A549 treated with dexamethasone at 1 μM for 4 hours (cell line): ENCODE measurements around the gene SIL1. TPM values are rescaled to one million over a fixed set of nuclear protein-coding genes. Genes with fewer than 3 reads are reported as not detected.

Source experiments
- total RNA-seq: library from RNA; stranded (reverse); fragments of 200-300 nt; extraction: Qiagen RNA extraction; gene quantifications from 5 replicates; pipeline ENCODE4 v1.2.3, GENCODE V29; 2022

SIL1 gene
- total RNA-seq, result 22.3 to 26.9 TPM (median 24.4 TPM) in 5 replicates

GRCh38 chr5:139197710-139198669 is at the start of gene SIL1:
Gene SIL1 (minus strand): TSS chr5:139198368. CDS start chr5:139127843, 70,525 bp downstream.

Other genes starting within 250 kb of the SIL1 start
- gene MATR3, start 95.4 kb upstream of the SIL1 start, total RNA-seq, result 160 to 218 TPM (median 176 TPM) in 5 replicates
- gene PAIP2, start 143.5 kb upstream of the SIL1 start, total RNA-seq, result 80.9 to 96.6 TPM (median 87.0 TPM) in 5 replicates
- 0.79 to 1.6 TPM (median 1.4 TPM) in 5 replicates for gene SLC23A1, start 184.9 kb upstream of the SIL1 start, total RNA-seq
- 0.09 to 0.20 TPM in 2 of 5 replicates, not detected in the others for gene MZB1, start 191.5 kb upstream of the SIL1 start, total RNA-seq
- 0.12 to 0.27 TPM (median 0.24 TPM) in 5 replicates for gene PROB1, start 196.7 kb upstream of the SIL1 start, total RNA-seq
- gene SPATA24, start 205.7 kb upstream of the SIL1 start, total RNA-seq, result 4.7 to 5.3 TPM (median 4.9 TPM) in 5 replicates
- 5.3 to 8.6 TPM (median 7.1 TPM) in 5 replicates for gene DNAJC18, start 241.2 kb upstream of the SIL1 start, total RNA-seq